ENCODE results near the gene COPG1. TPM values are rescaled to one million over a fixed set of nuclear protein-coding genes. Genes with fewer than 3 reads are reported as not detected.

COPG1 gene
- total RNA-seq, 4 donors from 2014 or later = 72.6 to 124 (median 88.1) TPM

DNA sequence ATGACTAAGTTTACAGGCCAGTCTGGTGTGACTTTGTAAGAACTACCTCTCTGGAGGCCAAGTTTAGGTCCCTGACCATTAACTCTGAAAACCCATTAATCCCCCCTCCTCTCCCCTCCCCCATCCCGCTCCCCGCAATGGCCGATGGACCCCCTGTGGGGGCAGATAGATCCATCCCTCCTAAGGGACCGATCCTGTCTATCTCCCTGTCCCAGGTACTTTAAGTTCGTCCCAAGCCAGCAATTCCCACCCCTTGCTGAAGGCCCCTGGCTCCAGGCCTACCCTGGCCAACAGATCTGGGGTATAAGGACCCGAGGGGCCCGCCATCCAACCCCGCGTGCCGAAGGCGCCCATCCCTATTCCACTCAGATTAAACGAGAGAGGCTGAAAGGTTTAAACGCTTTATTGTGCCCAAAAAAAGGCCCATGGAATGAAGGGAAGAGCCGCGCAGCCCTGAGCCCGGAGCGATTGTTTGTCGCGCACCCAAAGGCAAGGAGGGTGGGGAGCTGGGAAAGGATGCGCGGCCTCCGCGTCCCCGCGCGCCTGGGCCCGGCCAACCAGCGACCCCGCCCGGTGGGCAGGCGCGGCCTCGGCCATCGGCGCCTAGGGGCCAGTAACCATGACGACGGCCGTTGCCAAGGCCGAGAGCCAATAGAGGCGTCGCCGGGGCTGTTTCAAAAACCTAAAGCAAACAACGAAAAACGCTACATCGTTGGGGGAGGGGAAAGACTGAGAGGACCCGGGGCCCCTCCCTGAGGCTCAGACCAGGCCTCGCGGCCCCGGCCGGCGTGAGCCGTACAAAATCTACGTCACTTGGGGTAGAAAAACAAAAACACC lies 65.2 kb downstream of the COPG1 start:
- WGBS, 2 donors = 1 to 2% methylated on average over 47 to 53 of the region's 53 CpGs
- Histone ChIP-seq H3K9me3 (no peaks in the 10 kb centered on the region), H3K27me3 (no peaks in the 10 kb centered on the region), H3K4me3 (peak overlapping the region; percentile 56 to 92 (median 82)), H3K4me1 (peaks cover 0 to 33% (median 11%) of the 10 kb centered on the region in 4 donors), H3K27ac (peak overlapping the region; percentile 87 to 96 (median 94)), H3K36me3 (peaks cover 0 to 7% (median 0%) of the 10 kb centered on the region in 3 donors)
- peak; percentile 84 to 86 for DNase-seq (ENCODE audit: low spot score in 2 of 2)
- TF ChIP-seq EP300 (IDR thresholded peaks at IDR 0.05) (peak; percentile 25 to 86), POLR2A (IDR thresholded peaks at IDR 0.05) (peak; percentile 34 to 54)
- TF ChIP-seq, protein P1, sequence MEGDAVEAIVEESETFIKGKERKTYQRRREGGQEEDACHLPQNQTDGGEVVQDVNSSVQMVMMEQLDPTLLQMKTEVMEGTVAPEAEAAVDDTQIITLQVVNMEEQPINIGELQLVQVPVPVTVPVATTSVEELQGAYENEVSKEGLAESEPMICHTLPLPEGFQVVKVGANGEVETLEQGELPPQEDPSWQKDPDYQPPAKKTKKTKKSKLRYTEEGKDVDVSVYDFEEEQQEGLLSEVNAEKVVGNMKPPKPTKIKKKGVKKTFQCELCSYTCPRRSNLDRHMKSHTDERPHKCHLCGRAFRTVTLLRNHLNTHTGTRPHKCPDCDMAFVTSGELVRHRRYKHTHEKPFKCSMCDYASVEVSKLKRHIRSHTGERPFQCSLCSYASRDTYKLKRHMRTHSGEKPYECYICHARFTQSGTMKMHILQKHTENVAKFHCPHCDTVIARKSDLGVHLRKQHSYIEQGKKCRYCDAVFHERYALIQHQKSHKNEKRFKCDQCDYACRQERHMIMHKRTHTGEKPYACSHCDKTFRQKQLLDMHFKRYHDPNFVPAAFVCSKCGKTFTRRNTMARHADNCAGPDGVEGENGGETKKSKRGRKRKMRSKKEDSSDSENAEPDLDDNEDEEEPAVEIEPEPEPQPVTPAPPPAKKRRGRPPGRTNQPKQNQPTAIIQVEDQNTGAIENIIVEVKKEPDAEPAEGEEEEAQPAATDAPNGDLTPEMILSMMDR (IDR thresholded peaks at IDR 0.05) = peak in 1 of 5 experiments; percentile 35

DNA sequence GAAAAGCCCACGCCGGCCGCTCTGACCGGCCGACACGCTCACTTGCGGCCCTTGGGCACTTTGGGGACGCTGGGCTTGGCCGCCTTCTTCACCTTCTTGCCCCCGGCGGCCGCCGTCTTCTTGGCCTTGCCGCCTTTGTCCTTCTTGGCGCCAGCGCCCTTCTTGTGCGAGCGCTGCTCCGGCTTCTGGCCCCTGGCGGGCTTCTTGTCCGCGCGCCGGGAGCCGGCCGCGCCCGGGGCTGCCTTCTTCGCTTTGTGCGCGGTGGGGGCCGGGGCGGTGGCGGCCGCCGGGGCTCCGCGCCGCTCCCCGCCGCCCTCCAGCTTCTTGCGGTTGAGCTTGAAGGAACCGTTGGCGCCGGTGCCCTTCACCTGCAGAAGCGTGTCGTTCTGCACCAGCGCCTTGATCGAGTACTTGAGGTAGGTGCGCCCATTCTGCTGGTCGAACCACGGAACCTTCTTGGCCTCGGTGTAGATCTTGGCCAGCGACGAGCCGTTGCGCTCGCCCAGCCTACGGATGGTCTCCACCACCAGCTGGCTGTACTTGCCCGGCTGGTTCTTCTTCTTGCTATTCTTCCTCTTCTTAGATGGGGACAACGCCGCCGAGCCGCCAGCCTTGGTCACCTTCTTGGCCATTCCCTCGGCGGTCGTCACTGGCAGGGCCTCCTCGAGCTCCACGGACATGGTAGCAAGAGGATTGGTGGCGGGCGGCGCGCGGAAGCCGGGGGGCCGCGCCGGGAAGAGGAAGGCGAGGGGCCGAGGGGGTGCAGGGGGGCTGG lies 66.0 kb downstream of the COPG1 start:
- no peaks in the 10 kb centered on the region for H3K27me3 ChIP-seq
- peak in 1 of 2 donors; percentile 29 for DNase-seq (ENCODE audit: low spot score in 2 of 2)
- peaks cover 0 to 15% (median 0%) of the 10 kb centered on the region in 3 donors for H3K36me3 ChIP-seq
- TF ChIP-seq EP300 (IDR thresholded peaks at IDR 0.05) = peak; percentile 11 to 27
- TF ChIP-seq, protein P1 (IDR thresholded peaks at IDR 0.05) = no peak
- TF ChIP-seq POLR2A (IDR thresholded peaks at IDR 0.05) = peak in 1 of 2 donors; percentile 54
- peak overlapping the region; percentile 87 to 96 (median 94) for H3K27ac ChIP-seq
- WGBS, 2 donors = 1% methylated on average over 20 to 47 of the region's 80 CpGs
- H3K4me1 ChIP-seq = peaks cover 0 to 33% (median 11%) of the 10 kb centered on the region in 4 donors
- peak overlapping the region; percentile 56 to 92 (median 82) for H3K4me3 ChIP-seq
- no peaks in the 10 kb centered on the region for H3K9me3 ChIP-seq

DNA sequence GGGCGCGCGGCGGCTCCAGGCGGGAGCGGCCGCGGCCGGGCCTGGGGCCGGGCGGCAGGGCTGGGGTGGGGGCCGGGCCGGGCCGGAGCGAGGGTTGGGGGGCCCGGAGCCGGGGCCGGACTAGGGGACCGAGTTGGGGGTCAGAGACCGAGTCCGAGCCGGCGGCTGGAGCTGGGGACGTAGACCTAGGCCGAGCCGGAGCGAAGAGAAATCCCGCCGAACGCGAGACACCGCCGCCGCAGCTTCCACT lies 66.5 kb downstream of the COPG1 start:
- 1% methylated on average over 16 of the region's 34 CpGs; no CpG with 5 or more reads in 1 of the 2 donors for WGBS, 2 donors

DNA sequence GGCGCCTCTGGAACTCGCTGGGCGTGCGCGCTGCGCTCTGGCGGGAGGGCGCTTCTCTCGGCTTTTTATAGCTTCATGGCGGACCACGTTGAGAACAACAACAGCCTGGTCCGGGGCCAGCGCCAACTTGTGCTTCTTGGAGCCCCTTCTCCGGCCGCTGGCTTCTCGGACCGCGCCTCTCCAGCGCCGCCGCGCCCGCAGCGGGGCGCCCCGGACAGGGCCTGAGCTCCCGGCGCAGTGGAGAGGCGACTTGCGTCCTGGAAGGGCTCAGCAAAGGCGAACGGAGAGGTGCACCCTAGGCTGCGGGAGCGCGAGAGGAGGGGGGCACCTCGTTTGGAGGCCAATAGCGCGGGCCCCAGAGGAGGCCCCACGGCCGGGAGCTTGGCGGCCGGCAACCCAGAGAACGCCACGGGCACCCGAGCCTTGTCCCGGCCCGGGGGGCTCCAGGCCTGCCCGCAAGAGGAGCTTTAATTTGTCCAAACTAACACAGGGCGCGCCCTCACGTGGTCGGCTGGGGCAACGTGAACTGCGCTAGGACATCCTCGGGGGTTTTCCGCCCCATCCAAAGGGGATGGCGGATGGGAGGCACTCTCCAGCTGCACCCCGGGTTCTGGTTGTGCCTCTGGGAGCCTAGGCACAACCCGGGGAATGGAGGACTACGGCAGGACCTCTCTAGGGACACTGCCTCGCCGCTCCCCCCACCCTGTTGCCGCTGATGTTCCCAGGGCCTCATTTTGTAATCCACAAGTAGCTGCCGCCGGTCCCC lies 67.0 kb downstream of the COPG1 start:
- H3K4me3 ChIP-seq = peak overlapping the region; percentile 56 to 92 (median 82)
- peak in 1 of 2 donors; percentile 97 for TF ChIP-seq POLR2A (IDR thresholded peaks at IDR 0.05)
- TF ChIP-seq, protein P1 (IDR thresholded peaks at IDR 0.05) = peak in 4 of 5 experiments; percentile 55 to 66 (median 60)
- TF ChIP-seq EP300 (IDR thresholded peaks at IDR 0.05) = peak; percentile 33 to 100
- no peaks in the 10 kb centered on the region for H3K9me3 ChIP-seq
- H3K36me3 ChIP-seq = peaks cover 0 to 25% (median 0%) of the 10 kb centered on the region in 3 donors
- peak overlapping the region; percentile 87 to 96 (median 94) for H3K27ac ChIP-seq
- WGBS, 2 donors = 0 to 1% methylated on average over 22 to 37 of the region's 65 CpGs
- DNase-seq (ENCODE audit: low spot score in 2 of 2) = peak; percentile 83 to 94
- H3K4me1 ChIP-seq = peaks cover 0 to 33% (median 11%) of the 10 kb centered on the region in 4 donors
- no peaks in the 10 kb centered on the region for H3K27me3 ChIP-seq

More for the DNA sequence above, 66.5 kb downstream of the COPG1 start:
- Histone ChIP-seq H3K4me3 (peak overlapping the region; percentile 56 to 92 (median 82)), H3K36me3 (peaks cover 0 to 20% (median 0%) of the 10 kb centered on the region in 3 donors), H3K27ac (peak overlapping the region; percentile 87 to 96 (median 94)), H3K4me1 (peaks cover 0 to 33% (median 11%) of the 10 kb centered on the region in 4 donors), H3K9me3 (no peaks in the 10 kb centered on the region), H3K27me3 (no peaks in the 10 kb centered on the region)
- TF ChIP-seq, protein P1 (IDR thresholded peaks at IDR 0.05) = no peak
- peak in 1 of 2 donors; percentile 96 for TF ChIP-seq POLR2A (IDR thresholded peaks at IDR 0.05)
- DNase-seq (ENCODE audit: low spot score in 2 of 2) = no peak
